GM06990 (cell line): ENCODE results near the gene FOXRED1.

Experiments
- DNase-seq: peaks from one replicate; pipeline ENCODE4 v3.0.0-alpha.2; 2011; ENCODE audit not compliant: insufficient read length; ENCODE audit errors: extremely low read depth
- H3K27me3 ChIP-seq: replicated peaks from 2 replicates; pipeline ENCODE4 v1.6.0; 2011; ENCODE audit warnings: low read length; ENCODE audit not compliant: control insufficient read depth, insufficient read depth
- H3K36me3 ChIP-seq: 2 replicates; pipeline ENCODE4 v1.5.1; 2011; ENCODE audit warnings: low read length; ENCODE audit not compliant: control insufficient read depth, insufficient read depth
- H3K4me3 ChIP-seq: replicated peaks from 2 replicates; pipeline ENCODE4 v1.5.1; 2011; ENCODE audit warnings: low read depth, mild to moderate bottlenecking, control low read depth, low read length
- TF ChIP-seq, protein P1 (sequence below): IDR thresholded peaks from 2 replicates; pipeline ENCODE4 v1.5.1; 2011; ENCODE audit warnings: low read length, control low read depth, mild to moderate bottlenecking, inconsistent platforms; ENCODE audit not compliant: insufficient read depth, poor library complexity, severe bottlenecking

The FOXRED1 gene

GRCh38 chr11:126313826-126314225 is 44.9 kb downstream of the FOXRED1 start:
- TF ChIP-seq, protein P1, sequence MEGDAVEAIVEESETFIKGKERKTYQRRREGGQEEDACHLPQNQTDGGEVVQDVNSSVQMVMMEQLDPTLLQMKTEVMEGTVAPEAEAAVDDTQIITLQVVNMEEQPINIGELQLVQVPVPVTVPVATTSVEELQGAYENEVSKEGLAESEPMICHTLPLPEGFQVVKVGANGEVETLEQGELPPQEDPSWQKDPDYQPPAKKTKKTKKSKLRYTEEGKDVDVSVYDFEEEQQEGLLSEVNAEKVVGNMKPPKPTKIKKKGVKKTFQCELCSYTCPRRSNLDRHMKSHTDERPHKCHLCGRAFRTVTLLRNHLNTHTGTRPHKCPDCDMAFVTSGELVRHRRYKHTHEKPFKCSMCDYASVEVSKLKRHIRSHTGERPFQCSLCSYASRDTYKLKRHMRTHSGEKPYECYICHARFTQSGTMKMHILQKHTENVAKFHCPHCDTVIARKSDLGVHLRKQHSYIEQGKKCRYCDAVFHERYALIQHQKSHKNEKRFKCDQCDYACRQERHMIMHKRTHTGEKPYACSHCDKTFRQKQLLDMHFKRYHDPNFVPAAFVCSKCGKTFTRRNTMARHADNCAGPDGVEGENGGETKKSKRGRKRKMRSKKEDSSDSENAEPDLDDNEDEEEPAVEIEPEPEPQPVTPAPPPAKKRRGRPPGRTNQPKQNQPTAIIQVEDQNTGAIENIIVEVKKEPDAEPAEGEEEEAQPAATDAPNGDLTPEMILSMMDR = no peak
- Histone ChIP-seq H3K27me3 (no peaks in the 10 kb centered on the region), H3K36me3 (no peaks in the 10 kb centered on the region; the same call in 1 of the 2 replicates), H3K4me3 (no peak overlapping the region)
- DNase-seq = no peak

GRCh38 chr11:126317432-126317755 is 48.4 kb downstream of the FOXRED1 start:
- peaks cover 7% of the 10 kb centered on the region for H3K36me3 ChIP-seq
- H3K4me3 ChIP-seq = no peak overlapping the region
- TF ChIP-seq, protein P1 = no peak
- no peak for DNase-seq
- H3K27me3 ChIP-seq = no peaks in the 10 kb centered on the region

GRCh38 chr11:126317756-126318573 is 49.0 kb downstream of the FOXRED1 start:
- no peak for DNase-seq
- H3K4me3 ChIP-seq = no peak overlapping the region
- H3K36me3 ChIP-seq = peaks cover 7% of the 10 kb centered on the region
- TF ChIP-seq, protein P1 = no peak
- H3K27me3 ChIP-seq = no peaks in the 10 kb centered on the region

- TF ChIP-seq, protein P1 = no peak
- DNase-seq = no peak
- Histone ChIP-seq H3K4me3 (no peak overlapping the region), H3K36me3 (peaks cover 7% of the 10 kb centered on the region), H3K27me3 (no peaks in the 10 kb centered on the region)
These were observed 49.8 kb downstream of the FOXRED1 start for GRCh38 chr11:126318574-126319373.

DNA sequence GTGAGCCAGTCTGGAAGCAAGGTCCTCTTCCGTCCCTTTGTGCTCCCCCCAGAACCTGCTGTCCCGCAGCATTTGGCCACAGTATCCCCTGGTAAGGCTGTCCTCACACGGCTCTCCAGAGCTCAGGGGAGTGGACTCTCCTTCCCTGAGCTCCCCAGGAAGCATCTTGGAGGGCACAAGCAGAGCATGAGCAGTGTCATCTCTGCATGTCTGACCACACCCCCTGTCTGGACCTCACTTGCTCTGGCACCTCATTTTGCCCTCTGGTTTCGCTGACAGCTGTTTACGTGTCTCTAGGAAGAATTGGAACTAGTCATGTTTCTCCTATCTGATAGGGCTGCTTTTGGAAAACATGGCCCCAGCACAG is 50.4 kb downstream of the FOXRED1 start:
- H3K36me3 ChIP-seq = peaks cover 7% of the 10 kb centered on the region
- TF ChIP-seq, protein P1 = no peak
- no peak for DNase-seq
- no peaks in the 10 kb centered on the region for H3K27me3 ChIP-seq
- H3K4me3 ChIP-seq = no peak overlapping the region
